HG03432 (cell line): ENCODE data around the gene IFI35.
"Not testable (repeated sequence)": the region's sequence is repeated elsewhere in the genome, so short reads cannot be mapped to it uniquely, and the experiment has no call there.

ENCODE experiments used
- ATAC-seq: cut with Tn5 transposase; IDR thresholded peaks from one replicate; pipeline ENCODE4 v1.9.1; 2021; ENCODE audit warnings: mild to moderate bottlenecking, moderate library complexity; ENCODE audit not compliant: unreplicated experiment

The IFI35 gene

GRCh38 chr17:42997390-42997983 is 9.1 kb upstream of the IFI35 start:
- no peak for ATAC-seq

GRCh38 chr17:42997984-42998938 is 8.3 kb upstream of the IFI35 start, which contains the start of gene RPL27:
Gene RPL27, plus strand, starts transcription at chr17:42998419. Its CDS starts 332 bp downstream, at chr17:42998751.
- peak; percentile 93 for ATAC-seq

- no peak for ATAC-seq
Measured at GRCh38 chr17:42999003-42999525, 7.5 kb upstream of the IFI35 start.

DNA sequence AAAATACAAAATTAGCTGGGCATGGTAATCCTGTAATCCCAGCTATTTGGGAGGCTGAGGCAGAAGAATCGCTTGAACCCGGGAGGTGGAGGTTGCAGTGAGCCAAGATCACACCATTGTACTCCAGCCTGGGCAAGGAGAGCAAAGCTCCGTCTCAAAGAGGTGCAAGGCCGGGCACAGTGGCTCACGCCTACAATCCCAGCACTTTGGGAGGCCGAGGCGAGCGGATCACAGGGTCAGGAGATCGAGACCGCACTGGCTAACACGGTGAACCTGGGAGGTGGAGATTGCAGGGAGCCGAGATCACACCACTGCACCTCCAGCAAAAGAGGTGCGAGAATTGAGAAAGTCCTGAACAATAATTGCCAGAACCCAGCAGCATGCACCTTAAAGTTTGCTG is 5.7 kb upstream of the IFI35 start:
- ATAC-seq = not testable (repeated sequence)

- ATAC-seq = no peak
Measured at GRCh38 chr17:43003542-43004172, 2.9 kb upstream of the IFI35 start.

DNA sequence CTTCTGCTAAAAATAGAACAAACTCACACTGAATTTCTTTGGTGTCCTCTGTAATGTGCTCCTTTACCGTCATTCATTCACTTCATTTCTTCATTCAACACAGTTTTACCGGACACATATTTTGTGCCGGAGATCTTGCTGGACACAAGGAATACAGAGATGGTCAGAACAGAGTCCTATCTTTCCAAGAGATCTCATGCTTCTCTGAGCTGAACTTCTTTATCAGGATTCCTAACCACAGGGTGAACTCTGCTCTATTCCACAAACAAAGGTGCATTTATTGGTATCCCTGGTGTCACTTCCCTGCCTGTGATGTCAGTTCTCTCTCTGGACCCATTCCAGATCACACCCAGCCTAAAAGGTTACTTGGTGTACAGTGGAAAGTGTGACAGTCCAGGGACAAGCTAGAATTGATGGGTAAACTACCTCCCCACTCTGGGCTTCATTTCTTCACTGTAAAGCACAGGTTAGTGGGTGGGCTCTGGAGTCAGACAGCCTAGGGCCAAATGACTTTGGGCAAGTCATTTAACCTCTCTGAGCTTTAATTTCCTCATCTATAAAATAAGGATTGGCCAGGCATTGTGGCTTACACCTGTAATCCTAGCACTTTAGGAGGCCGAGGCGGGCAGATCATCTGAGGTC is 4.2 kb downstream of the IFI35 start:
- ATAC-seq = no peak

GRCh38 chr17:43011728-43012472 is 5.3 kb downstream of the IFI35 start:
- no peak for ATAC-seq

DNA sequence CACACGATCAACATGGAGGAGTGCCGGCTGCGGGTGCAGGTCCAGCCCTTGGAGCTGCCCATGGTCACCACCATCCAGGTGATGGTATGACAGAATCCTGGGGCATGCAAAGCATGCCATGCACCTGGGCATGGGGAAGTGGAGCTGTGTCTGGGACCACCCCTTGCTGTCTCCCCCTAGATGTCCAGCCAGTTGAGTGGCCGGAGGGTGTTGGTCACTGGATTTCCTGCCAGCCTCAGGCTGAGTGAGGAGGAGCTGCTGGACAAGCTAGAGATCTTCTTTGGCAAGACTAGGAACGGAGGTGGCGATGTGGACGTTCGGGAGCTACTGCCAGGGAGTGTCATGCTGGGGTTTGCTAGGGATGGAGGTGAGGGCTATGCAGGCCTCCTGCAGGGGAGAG is 6.7 kb downstream of the IFI35 start:
- ATAC-seq = no peak

GRCh38 chr17:43014020-43014648 is 7.5 kb downstream of the IFI35 start:
- ATAC-seq = no peak

DNA sequence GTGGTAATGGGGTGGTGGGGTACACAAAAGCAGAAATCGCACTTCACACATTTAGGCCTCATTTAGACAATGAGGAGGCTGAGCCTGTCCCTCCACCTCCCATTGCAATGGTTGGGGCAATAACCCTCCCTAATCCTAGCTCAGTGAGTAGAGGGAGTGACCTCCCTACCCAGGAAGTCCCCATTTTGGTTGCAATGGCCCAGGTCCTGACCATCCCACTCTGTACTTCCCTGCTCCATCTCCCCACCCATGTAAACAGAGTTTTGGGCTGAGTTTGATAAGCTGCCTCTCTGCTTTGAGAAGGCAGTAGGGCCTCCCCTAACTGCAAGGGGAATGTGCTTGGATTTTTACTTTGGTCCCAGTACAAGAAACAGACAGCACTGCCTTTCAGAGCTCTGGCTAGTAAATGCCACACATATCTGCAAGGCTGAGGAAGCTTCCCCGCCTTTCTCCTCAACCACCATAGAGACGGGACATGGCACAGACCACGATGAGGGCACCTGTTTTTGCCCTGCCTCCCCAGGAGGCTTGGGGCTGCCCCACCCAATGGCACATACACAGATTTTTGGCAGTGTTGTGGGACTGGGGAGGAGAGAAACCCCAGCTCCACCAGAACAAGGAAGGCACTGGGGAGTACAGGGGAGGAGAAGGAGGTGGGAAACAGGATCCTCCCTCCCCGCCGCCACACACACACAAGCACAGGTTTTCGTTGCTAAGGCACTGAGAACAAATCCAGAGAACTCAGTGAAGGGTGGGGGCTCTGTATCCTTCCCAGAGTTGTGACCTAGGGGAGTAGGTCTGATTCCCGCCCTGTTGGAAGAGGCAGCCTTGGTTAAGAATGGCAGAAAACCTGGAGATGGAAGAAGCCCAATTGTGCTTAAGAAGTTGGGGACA is 8.3 kb downstream of the IFI35 start:
- ATAC-seq = no peak

GRCh38 chr17:43015579-43015978 is 9.0 kb downstream of the IFI35 start:
- no peak for ATAC-seq

DNA sequence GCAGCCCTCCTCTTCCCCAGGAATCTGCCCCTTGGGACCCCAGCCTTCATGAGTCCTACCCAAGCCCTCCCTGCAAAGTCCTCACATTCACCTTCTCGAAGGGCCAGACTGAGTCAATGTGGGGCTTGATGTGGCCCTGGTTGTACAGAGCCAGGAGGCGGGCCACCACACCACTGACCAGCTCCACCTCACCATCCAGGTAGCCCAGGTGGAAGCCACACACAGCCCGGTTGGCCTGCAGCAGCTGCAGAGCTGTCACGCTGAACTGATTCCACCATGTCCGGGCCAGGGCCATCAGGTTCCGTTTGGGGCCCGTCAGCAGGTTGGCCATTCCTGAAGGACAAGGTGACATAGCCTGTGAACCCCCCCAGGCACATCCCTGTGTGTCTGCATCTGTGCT is 9.6 kb downstream of the IFI35 start:
- ATAC-seq = no peak

DNA sequence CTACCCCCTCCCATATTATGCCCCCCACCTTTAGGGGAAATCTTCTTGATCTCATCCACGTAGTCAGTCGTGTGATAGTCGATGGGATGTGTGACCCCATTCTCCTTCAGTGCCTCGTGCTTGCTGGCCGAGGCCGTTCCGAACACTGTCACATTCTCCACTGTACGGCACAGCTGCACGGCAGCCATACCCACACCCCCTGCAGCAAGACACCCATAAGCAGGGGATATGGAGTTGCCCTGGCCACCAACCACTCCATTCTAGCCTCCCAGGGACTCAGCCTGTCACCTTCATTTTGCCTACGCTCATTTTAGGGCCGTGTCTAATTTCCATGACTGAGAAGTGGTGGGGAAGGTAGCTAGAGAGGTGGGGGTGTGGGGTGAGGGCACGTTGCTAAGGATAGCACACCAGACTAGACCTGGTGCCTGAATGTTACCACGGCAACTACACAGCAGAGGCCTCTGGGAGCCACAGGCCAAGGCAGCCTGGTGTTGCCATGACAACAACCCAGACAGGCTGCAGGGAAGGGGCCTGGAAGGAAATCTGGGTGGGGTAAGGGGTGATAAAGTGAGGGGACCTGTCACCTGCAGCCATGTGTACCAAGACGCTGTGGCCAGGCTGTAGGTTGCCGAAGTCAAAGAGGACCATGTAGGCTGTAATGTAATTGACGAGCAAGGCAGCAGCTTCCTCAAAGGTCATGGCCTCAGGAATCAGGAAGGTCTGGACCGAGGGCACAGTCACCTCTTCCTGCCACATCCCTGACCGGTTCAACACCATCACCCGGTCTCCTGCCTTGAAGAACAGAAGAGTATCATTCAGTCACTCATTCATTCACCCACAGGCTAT is 11.6 kb downstream of the IFI35 start:
- ATAC-seq = no peak

DNA sequence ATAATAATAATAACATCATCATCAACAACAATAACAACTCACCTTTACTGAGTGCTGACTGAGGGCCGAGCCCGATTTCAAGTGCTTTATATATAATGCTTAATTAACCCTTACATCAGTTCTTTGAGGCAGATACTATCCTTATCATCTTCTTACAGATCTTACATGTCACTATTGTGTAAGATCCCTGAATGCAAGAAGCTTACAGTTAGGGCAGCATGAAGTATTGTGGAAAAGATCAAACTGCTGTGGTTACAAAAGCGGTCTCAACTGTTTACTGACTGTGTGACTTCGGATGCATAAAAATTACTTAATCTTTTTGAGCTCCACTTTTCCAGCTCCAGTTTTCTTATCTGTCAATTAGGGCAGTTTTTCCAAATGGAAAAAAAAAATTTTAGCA is 12.3 kb downstream of the IFI35 start:
- no peak for ATAC-seq

DNA sequence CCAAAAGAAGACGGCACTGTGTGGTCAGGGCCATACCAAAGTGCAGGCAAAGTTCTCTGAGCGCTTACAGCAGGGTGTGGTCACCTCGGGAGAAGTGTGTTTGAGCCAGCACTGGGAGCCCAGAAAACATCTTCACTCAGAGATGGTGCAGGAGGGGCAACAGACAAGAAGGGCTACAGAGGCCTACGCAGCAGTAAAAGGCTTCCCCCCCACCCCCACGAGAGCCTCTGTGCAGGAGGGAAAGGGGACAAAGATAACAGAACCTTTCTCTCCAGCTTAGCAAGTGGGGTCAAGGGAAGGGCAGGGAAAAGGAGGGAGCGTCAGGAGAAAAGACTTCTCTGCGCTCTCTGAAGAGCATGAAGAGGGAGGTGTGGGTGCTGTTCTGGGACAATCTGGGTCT is 12.8 kb downstream of the IFI35 start:
- ATAC-seq = no peak

DNA sequence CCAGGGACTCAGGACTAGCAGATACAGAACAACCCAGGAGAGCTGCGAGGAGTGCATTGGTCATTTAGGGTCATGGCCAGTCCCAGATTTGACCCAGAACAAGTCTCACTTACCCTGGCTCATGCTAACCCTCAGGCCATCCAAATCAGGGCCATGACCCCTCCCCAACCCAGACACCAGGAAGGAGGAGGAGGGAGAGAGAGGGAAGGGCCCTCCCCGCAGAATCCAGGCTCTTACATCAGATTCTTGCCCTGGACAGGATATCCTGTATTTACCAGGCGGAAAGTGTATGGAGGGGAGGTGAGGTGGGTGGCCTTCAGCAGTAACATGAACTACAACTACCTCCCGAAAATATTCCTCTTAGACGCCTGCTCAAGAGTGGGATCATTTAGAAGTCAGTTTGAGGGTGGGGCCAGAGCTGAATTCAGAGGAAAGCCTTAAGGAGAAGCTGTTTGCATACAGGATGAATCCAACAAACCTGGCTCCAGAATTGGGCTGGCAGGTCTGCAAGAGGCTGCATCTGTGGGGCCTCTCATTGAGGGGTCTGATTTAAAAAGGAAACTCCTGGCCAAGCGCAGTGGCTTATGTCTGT is 13.5 kb downstream of the IFI35 start:
- ATAC-seq = no peak
